Left lung (tissue), 10 donors: ENCODE data around the gene BAIAP2. TPM values are rescaled to one million over a fixed set of nuclear protein-coding genes. Genes with fewer than 3 reads are reported as not detected.
A peak's percentile ranks its signal among the peaks of the same experiment; 100 is the strongest.

Experiments used
- ATAC-seq: fragments of 200-7000 bp; cut with Tn5 transposase; one replicate; pipeline ENCODE4 v1.9.1; 2020; ENCODE audit warnings: moderate library complexity
- DNase-seq, 4 donors: peaks; one replicate each; pipeline ENCODE4 v3.0.0-alpha.2; 2013 to 2020
- H3K27ac ChIP-seq, 2 donors: fragments of 200-600 bp; sonication (generic) in 1 of 2; one replicate each; pipeline versions ENCODE4 v1.5.0 to v1.8.0; 2020 to 2021
- H3K27me3 ChIP-seq, 2 donors: fragments of 200-600 bp; sonication (generic) in 1 of 2; one replicate each; pipeline versions ENCODE4 v1.5.0 to v1.8.0; 2020 to 2021
- H3K36me3 ChIP-seq, 2 donors: fragments of 200-600 bp; sonication (generic) in 1 of 2; one replicate each; pipeline versions ENCODE4 v1.5.0 to v1.8.0; 2020 to 2021
- H3K4me1 ChIP-seq, 2 donors: fragments of 200-600 bp; one replicate each; pipeline ENCODE4 v1.8.0; 2021
- H3K4me3 ChIP-seq, 2 donors: fragments of 200-600 bp; sonication (generic) in 1 of 2; one replicate each; pipeline versions ENCODE4 v1.5.0 to v1.8.0; 2020 to 2021; ENCODE audit warnings: mild to moderate bottlenecking in 1 of 2
- H3K9me3 ChIP-seq, 2 donors: fragments of 200-600 bp; sonication (generic) in 1 of 2; one replicate each; pipeline versions ENCODE4 v1.5.0 to v1.8.0; 2020 to 2021
- intact Hi-C, 2 donors: fragments of 100-400 bp; cut with DNase I; formaldehyde crosslinking; loops; one replicate each; pipeline versions ENCODE4 v1.11.2 to v1.14.2; 2022
- polyA plus RNA-seq, 6 donors: library from polyadenylated mRNA; unstranded; fragments of 120-200 nt; gene quantifications; one replicate each; pipeline ENCODE4 v1.2.1, GENCODE V29; 2013; ENCODE audit not compliant: insufficient read length in 6 of 6
- total RNA-seq, 2 donors: library from RNA; stranded (reverse); fragmentation: NEBNext Ultra II Directional; extraction: Animal tissue kit (Norgen Biotek cat#: 25700); gene quantifications; one replicate each; pipeline ENCODE4 v1.2.1, GENCODE V29; 2021
- TF ChIP-seq, protein P1 (sequence below), 2 donors: fragments of 200-600 bp; sonication (generic) in 1 of 2; IDR thresholded peaks; one replicate each; pipeline versions ENCODE4 v1.5.0 to v1.8.0; 2021; ENCODE audit warnings: antibody characterized with exemption in 2 of 2
- donor health status: DM: no; HTN: yes; CAD: no.
- donor health status: DM: no; HTN: no; CAD: no.

The BAIAP2 gene
- total and polyA plus RNA-seq, 8 donors = 40.9 to 135 (median 52.6) TPM

DNA sequence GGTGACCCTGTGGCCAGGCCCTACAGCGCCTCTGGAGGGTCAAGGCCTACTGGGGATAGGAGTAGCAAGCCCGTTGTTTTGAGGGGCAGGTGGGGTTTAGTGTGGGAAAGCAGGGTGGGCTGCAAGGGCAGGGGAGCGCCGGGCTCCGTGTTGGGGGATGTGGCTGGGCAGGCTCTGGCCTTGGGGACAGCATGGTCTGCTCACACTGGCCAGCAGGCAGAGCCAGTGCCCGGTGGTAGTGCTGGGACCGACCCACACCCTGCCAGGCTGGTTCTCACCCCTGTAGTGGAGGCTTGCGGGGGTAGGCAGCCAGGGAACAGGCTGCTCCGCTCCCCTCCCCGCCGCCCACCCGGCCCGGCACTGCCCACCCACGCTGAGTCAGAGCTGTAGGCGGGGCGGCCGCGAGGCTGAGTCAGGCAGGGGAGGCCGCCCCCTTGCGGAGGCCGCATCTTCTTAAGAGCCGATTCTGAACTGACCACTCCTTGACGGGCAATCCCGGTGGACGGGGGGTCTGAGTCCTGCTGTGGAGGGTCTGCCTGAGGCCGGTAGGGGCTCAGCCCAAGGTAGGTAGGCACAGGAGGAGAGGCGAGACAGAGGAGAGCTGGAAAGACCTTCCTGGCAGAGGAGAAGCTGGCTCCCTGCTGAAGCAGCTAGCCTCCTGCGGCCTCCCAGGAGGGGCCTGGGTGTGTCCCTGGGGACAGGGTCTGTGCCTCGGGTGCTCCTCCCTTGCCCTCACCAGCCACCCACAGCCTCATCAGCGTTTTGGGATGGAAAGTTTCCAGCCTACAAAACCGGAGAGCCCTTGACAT, 62.4 kb downstream of the BAIAP2 start:
- H3K4me1 ChIP-seq = peaks cover 31 to 52% of the 10 kb centered on the region in 2 donors
- intact Hi-C loops = no loop called here
- DNase-seq = peak; percentile 71 to 90 (median 86)

GRCh38 chr17:81097943-81098308, 63.0 kb downstream of the BAIAP2 start:
- peak in 1 of 4 donors; percentile 76 for DNase-seq
- no peaks in the 10 kb centered on the region for H3K27me3 ChIP-seq
- H3K27ac ChIP-seq = peak overlapping the region; percentile 40 to 72
- TF ChIP-seq, protein P1, sequence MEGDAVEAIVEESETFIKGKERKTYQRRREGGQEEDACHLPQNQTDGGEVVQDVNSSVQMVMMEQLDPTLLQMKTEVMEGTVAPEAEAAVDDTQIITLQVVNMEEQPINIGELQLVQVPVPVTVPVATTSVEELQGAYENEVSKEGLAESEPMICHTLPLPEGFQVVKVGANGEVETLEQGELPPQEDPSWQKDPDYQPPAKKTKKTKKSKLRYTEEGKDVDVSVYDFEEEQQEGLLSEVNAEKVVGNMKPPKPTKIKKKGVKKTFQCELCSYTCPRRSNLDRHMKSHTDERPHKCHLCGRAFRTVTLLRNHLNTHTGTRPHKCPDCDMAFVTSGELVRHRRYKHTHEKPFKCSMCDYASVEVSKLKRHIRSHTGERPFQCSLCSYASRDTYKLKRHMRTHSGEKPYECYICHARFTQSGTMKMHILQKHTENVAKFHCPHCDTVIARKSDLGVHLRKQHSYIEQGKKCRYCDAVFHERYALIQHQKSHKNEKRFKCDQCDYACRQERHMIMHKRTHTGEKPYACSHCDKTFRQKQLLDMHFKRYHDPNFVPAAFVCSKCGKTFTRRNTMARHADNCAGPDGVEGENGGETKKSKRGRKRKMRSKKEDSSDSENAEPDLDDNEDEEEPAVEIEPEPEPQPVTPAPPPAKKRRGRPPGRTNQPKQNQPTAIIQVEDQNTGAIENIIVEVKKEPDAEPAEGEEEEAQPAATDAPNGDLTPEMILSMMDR (IDR thresholded peaks at IDR 0.05) = no peak
- no peaks in the 10 kb centered on the region for H3K9me3 ChIP-seq
- intact Hi-C loops = no loop called here
- H3K4me3 ChIP-seq = no peak overlapping the region
- ATAC-seq = peak; percentile 1
- peaks cover 31 to 52% of the 10 kb centered on the region in 2 donors for H3K4me1 ChIP-seq
- peaks cover 0 to 23% of the 10 kb centered on the region in 2 donors for H3K36me3 ChIP-seq

More for the DNA sequence above, 62.4 kb downstream of the BAIAP2 start:
- Histone ChIP-seq H3K4me3 (peak overlapping the region in 1 of 2 donors; percentile 6), H3K36me3 (peaks cover 0 to 22% of the 10 kb centered on the region in 2 donors), H3K27me3 (no peaks in the 10 kb centered on the region), H3K9me3 (no peaks in the 10 kb centered on the region), H3K27ac (peak overlapping the region; percentile 40 to 72)
- TF ChIP-seq, protein P1 (IDR thresholded peaks at IDR 0.05) = peak; percentile 45 to 53
- peak; percentile 71 for ATAC-seq

DNA sequence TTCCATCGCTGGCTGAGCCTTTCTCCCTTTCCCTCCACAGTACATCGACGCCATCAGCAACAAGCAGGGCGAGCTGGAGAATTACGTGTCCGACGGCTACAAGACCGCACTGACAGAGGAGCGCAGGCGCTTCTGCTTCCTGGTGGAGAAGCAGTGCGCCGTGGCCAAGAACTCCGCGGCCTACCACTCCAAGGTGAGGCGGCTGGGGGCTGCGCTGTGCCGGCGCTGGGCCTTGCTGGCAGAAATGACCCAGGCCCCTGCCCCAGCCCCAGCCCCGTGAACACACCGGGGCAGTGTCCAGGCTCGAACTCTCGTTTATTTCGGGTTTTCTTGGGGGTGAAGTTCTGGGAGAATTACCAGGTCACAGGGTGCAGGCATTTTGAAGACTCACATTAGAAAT, 64.9 kb downstream of the BAIAP2 start:
- peaks cover 27 to 45% of the 10 kb centered on the region in 2 donors for H3K4me1 ChIP-seq
- H3K36me3 ChIP-seq = peaks cover 0 to 42% of the 10 kb centered on the region in 2 donors
- no peak overlapping the region for H3K27ac ChIP-seq
- no peak overlapping the region for H3K4me3 ChIP-seq
- TF ChIP-seq, protein P1 (IDR thresholded peaks at IDR 0.05) = no peak
- intact Hi-C loops = loop anchor here in 1 of 2 donors (5.0 kb wide), 1 partner anchor 113 kb away; no protein-coding TSS in a partner anchor
- no peaks in the 10 kb centered on the region for H3K9me3 ChIP-seq
- DNase-seq (no peak), ATAC-seq (no peak)
- H3K27me3 ChIP-seq = no peaks in the 10 kb centered on the region

GRCh38 chr17:81100668-81101067, 65.7 kb downstream of the BAIAP2 start:
- DNase-seq (no peak), ATAC-seq (no peak)
- Histone ChIP-seq H3K36me3 (peaks cover 0 to 50% of the 10 kb centered on the region in 2 donors), H3K27ac (no peak overlapping the region), H3K27me3 (no peaks in the 10 kb centered on the region), H3K4me1 (peaks cover 20 to 37% of the 10 kb centered on the region in 2 donors), H3K9me3 (no peaks in the 10 kb centered on the region), H3K4me3 (no peak overlapping the region)
- TF ChIP-seq, protein P1 (IDR thresholded peaks at IDR 0.05) = no peak
- intact Hi-C loops = loop anchor here in 1 of 2 donors (5.0 kb wide), 1 partner anchor 113 kb away; no protein-coding TSS in a partner anchor

DNA sequence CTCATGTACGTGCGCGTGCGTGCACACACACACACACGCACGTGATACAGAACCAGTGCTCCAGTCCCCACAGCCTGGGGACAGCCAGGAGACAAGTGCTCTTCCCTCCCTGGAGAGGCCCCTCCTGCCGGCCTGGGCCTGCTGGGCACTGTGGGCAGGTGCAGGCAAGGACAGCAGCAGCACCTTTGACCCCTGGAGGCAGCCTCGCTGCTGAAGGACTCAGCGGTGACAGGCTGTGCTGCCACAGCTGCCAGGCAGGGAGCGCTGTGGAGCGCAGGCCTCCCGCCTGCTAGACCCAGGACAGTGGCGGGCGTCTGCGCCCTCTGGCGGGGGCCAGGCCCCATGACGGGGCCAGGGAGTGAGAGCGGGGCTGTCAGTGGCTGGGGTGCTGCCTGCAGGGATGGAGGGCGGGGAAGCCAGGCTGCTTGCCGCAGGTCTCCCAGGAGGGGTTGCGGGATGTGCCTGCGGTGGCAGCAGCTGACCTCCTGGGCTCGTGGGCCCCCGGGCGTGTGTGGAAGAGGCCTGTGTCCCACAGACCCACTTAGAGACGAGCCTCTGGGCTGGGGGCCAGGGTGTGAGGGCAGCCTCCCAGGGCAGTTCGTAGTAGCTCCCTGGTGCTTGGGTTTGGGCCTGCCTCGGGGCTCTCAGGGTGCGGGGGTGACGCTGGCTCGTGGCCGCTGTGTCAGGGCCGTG, 66.8 kb downstream of the BAIAP2 start:
- Histone ChIP-seq H3K4me3 (no peak overlapping the region), H3K27me3 (no peaks in the 10 kb centered on the region), H3K9me3 (no peaks in the 10 kb centered on the region), H3K27ac (no peak overlapping the region), H3K4me1 (peaks cover 15 to 26% of the 10 kb centered on the region in 2 donors), H3K36me3 (peaks cover 0 to 61% of the 10 kb centered on the region in 2 donors)
- TF ChIP-seq, protein P1 (IDR thresholded peaks at IDR 0.05) = peak; percentile 99 to 100
- intact Hi-C loops = loop anchor here in 1 of 2 donors (5.0 kb wide), 1 partner anchor 114 kb away; no protein-coding TSS in a partner anchor
- ATAC-seq (peak; percentile 86), DNase-seq (peak; percentile 42 to 98 (median 84))
